GM12878 (cell line): ENCODE data around the gene RSF1. TPM values are rescaled to one million over a fixed set of nuclear protein-coding genes. Genes with fewer than 3 reads are reported as not detected.
"Not testable (repeated sequence)": the region's sequence is repeated elsewhere in the genome, so short reads cannot be mapped to it uniquely, and the experiment has no call there.

ENCODE experiments used
- ATAC-seq: fragments of 200-7000 bp; cut with Tn5 transposase; 3 replicates; pipeline ENCODE4 v1.9.1; 2020; ENCODE audit warnings: mild to moderate bottlenecking, moderate library complexity
- BruUV-seq: library from RNA; stranded (reverse); fragments of 400-500 nt; replicated peaks from 2 replicates; lab custom pipeline; 2021; lab: Mats Ljungman, UMichigan
- CTCF ChIA-PET: fragments of 300-600 bp; sonication (Branson Sonifier 250); formaldehyde crosslinking; extraction: SDS; loops from one replicate; lab custom pipeline; 2021; ENCODE audit warnings: inconsistent platforms; lab: Yijun Ruan, JAX
- POLR2A ChIA-PET: fragments of 350-600 bp; formaldehyde crosslinking; extraction: SDS; loops from one replicate; lab custom pipeline; 2021; ENCODE audit warnings: inconsistent platforms; lab: Charles Lee
- RAD21 ChIA-PET: fragments of 300-600 bp; sonication (Branson Sonifier 250); formaldehyde crosslinking; loops from one replicate; lab custom pipeline; 2023; ENCODE audit warnings: antibody characterized with exemption; ENCODE audit not compliant: unreplicated experiment; lab: Charles Lee
- SMC1A ChIA-PET: fragments of 300-600 bp; sonication (Branson Sonifier 250); formaldehyde crosslinking; loops from one replicate; lab custom pipeline; 2023; ENCODE audit not compliant: unreplicated experiment, uncharacterized antibody; lab: Charles Lee
- DNase-seq: peaks from one replicate; pipeline ENCODE4 v3.0.0-alpha.2; 2011; ENCODE audit warnings: low read depth, low spot score
- FAIRE-seq: peaks from 3 replicates; lab custom pipeline; 2011; peaks lifted over from hg19 to GRCh38; lab: Jason Lieb, UNC
- H2AFZ ChIP-seq: 2 replicates; pipeline ENCODE4 v1.6.0; 2011; ENCODE audit warnings: low read depth, low read length, control low read depth; ENCODE audit not compliant: control insufficient read depth
- H3K27ac ChIP-seq: 2 replicates; pipeline ENCODE4 v1.5.1; 2011; ENCODE audit warnings: control low read depth; ENCODE audit not compliant: control insufficient read depth, insufficient read depth
- H3K27me3 ChIP-seq, 2 experiments: replicated peaks in 1 of 2; 2 replicates each; pipeline versions ENCODE4 v1.6.0 to v1.6.1; 2011; ENCODE audit warnings: low read length in 1 of 2; ENCODE audit not compliant: control insufficient read depth in 2 of 2, insufficient read depth in 2 of 2
- H3K36me3 ChIP-seq, 2 experiments: 2 replicates each; pipeline ENCODE4 v1.5.1; 2011; ENCODE audit warnings: low read length in 1 of 2; ENCODE audit not compliant: control insufficient read depth in 2 of 2, insufficient read depth in 2 of 2
- H3K4me1 ChIP-seq: 2 replicates; pipeline ENCODE4 v1.6.1; 2011; ENCODE audit warnings: mild to moderate bottlenecking, low read length, moderate library complexity, mixed read lengths; ENCODE audit not compliant: control insufficient read depth, insufficient read depth
- H3K4me2 ChIP-seq: 2 replicates; pipeline ENCODE4 v1.6.0; 2011; ENCODE audit warnings: control low read depth; ENCODE audit not compliant: control insufficient read depth, insufficient read depth
- H3K4me3 ChIP-seq: fragments of 200-600 bp; sonication (generic); 2 replicates; pipeline ENCODE4 v1.5.1; 2016
- H3K79me2 ChIP-seq: 2 replicates; pipeline ENCODE4 v1.6.0; 2011; ENCODE audit warnings: low read length; ENCODE audit not compliant: control insufficient read depth, insufficient read depth
- H3K9ac ChIP-seq: 2 replicates; pipeline ENCODE4 v1.8.0; 2011; ENCODE audit warnings: low read length, control low read depth, mixed read lengths; ENCODE audit not compliant: control insufficient read depth, insufficient read depth
- H3K9me3 ChIP-seq: replicated peaks from 3 replicates; pipeline ENCODE4 v1.5.1; 2011; ENCODE audit warnings: mild to moderate bottlenecking, low read length; ENCODE audit not compliant: control insufficient read depth, insufficient read depth
- H4K20me1 ChIP-seq: 2 replicates; pipeline ENCODE4 v1.6.0; 2011; ENCODE audit not compliant: control insufficient read depth, insufficient read depth
- PKNOX1 ChIP-seq: fragments of 450-650 bp; IDR thresholded peaks from 2 replicates; pipeline ENCODE4 v1.6.1; 2016; ENCODE audit warnings: mild to moderate bottlenecking
- SMC3 ChIP-seq: IDR thresholded peaks from 2 replicates; pipeline ENCODE4 v1.6.1; 2011; ENCODE audit warnings: low read length, improper control_type of control experiment, borderline replicate concordance
- SREBF2 ChIP-seq: IDR thresholded peaks from 2 replicates; pipeline ENCODE4 v1.6.1; 2012; ENCODE audit warnings: mild to moderate bottlenecking, low read length
- STAT1 ChIP-seq: fragments of 450-650 bp; conservative IDR thresholded peaks from 2 replicates; pipeline ENCODE4 v1.6.1; 2014; ENCODE audit warnings: antibody characterized with exemption, mild to moderate bottlenecking
- WGBS: methylation state at CpG from one replicate; pipeline ENCODE4 v1.1.6; 2016; ENCODE audit warnings: low lambda C conversion rate; ENCODE audit not compliant: insufficient replicate concordance, insufficient coverage; ENCODE audit errors: missing lambda C conversion rate; 5-methylcytosine and 5-hydroxymethylcytosine counted together
- in situ Hi-C: fragments of 300-500 bp; cut with MboI; formaldehyde crosslinking; loops from 9 replicates; pipeline ENCODE4 v1.14.3; 2018; ENCODE audit warnings: mixed read lengths
- intact Hi-C: fragments of 100-400 bp; cut with micrococcal nuclease; formaldehyde crosslinking; loops from one replicate; pipeline ENCODE4 v1.14.2; 2022; ENCODE audit not compliant: unreplicated experiment
- polyA plus RNA-seq, 11 experiments: library from polyadenylated mRNA; depleted of rRNA in 4 of 11; unstranded in 6 of 11; stranded (reverse) in 5 of 11; fragments of >200 nt; fragmentation: Nextera tagmentation in 4 of 11; fragmentation: Illumina TruSeq in 1 of 11; extraction: Ambion mirVana in 4 of 11; extraction: Trizol in 1 of 11; gene quantifications; 1 replicate in 1 of 11; 2 replicates in 10 of 11; pipeline versions ENCODE4 v1.2.1 to v1.2.3, GENCODE V29; 2011 to 2016; ENCODE audit warnings: inconsistent platforms in 2 of 11, missing spikeins in 2 of 11, low read depth in 1 of 11
- total RNA-seq, 4 experiments: library from RNA; depleted of rRNA in 3 of 4; stranded (reverse); fragments of >200 nt in 3 of 4; fragmentation: Illumina TruSeq in 1 of 4; extraction: Trizol in 1 of 4; gene quantifications; 2 replicates each; pipeline versions ENCODE4 v1.2.1 to v1.2.3, GENCODE V29; 2013 to 2021

The RSF1 gene
- total and polyA plus RNA-seq, 10 of the 15 experiments (the other 5 are each of a cell fraction or from before 2014, with no cell fraction given) = 9.0 to 45.3 (median 30.0) TPM

GRCh38 chr11:77636731-77637344, 183.7 kb downstream of the RSF1 start:
- POLR2A ChIA-PET = no interaction called here
- H3K36me3 ChIP-seq = 0 out of 4 replicates have a peak, but pooled peaks cover 0 to 4% of the 10 kb centered on the region in 2 experiments
- intact Hi-C loops (loop anchor here (2.0 kb wide), 1 partner anchor 184 kb away; the partner anchor contains the start of genes AAMDC and RSF1), in situ Hi-C loops (no loop called here)
- H3K27me3 ChIP-seq = no peaks in the 10 kb centered on the region
- peaks cover 3% of the 10 kb centered on the region; the same call in 2 of the 3 replicates for H3K9me3 ChIP-seq
- DNase-seq (no peak), FAIRE-seq (no peak), ATAC-seq (peak; percentile 32)
- no peaks in the 10 kb centered on the region for H4K20me1 ChIP-seq
- no peak overlapping the region for H2AFZ ChIP-seq
- peak overlapping the region; percentile 88 for H3K27ac ChIP-seq
- BruUV-seq = TSS peak; percentile 85
- peak overlapping the region; percentile 90 for H3K4me3 ChIP-seq
- peaks cover 47% of the 10 kb centered on the region for H3K79me2 ChIP-seq
- peak overlapping the region; percentile 89 for H3K4me2 ChIP-seq
- peaks cover 7% of the 10 kb centered on the region for H3K4me1 ChIP-seq
- peak overlapping the region; percentile 86 for H3K9ac ChIP-seq
- CTCF ChIA-PET = no interaction called here
- 0% methylated on average over 14 of the region's 14 CpGs for WGBS
- RAD21 ChIA-PET = interaction anchor here (1.0 kb wide), 1 partner anchor 363 kb away, joined by 3 read pairs; no protein-coding TSS in a partner anchor
- SMC1A ChIA-PET = interaction anchor here (0.6 kb wide), 1 partner anchor 1183 kb away, joined by 3 read pairs; no protein-coding TSS in a partner anchor
- no peak for TF ChIP-seq SREBF2
- TF ChIP-seq PKNOX1 = peak; percentile 15; the same call in 1 of the 2 replicates
- TF ChIP-seq SMC3 = no peak
- 0 out of 2 replicates have a peak, but pooled peaks have one; percentile 40 for TF ChIP-seq STAT1

- intact Hi-C loops, H3K9me3 ChIP-seq, RAD21 ChIA-PET, H3K27ac ChIP-seq, H3K36me3 ChIP-seq, H3K4me3 ChIP-seq, ATAC-seq, H3K27me3 ChIP-seq, H4K20me1 ChIP-seq, FAIRE-seq, H3K9ac ChIP-seq, H2AFZ ChIP-seq, in situ Hi-C loops, BruUV-seq, DNase-seq, H3K4me2 ChIP-seq: not testable (repeated sequence)
- Histone ChIP-seq H3K79me2 (peaks cover 61% of the 10 kb centered on the region), H3K4me1 (peaks cover 12% of the 10 kb centered on the region)
- WGBS = 90% methylated on average over 5 of the region's 5 CpGs
- ChIA-PET SMC1A (interaction anchor here (0.9 kb wide), 1 partner anchor 361 kb away, joined by 3 read pairs; no protein-coding TSS in a partner anchor), POLR2A (interaction anchor here (0.6 kb wide), 1 partner anchor 27 kb away, joined by 5 read pairs; no protein-coding TSS in a partner anchor), CTCF (interaction anchor here (0.6 to 1.4 kb wide), 3 partner anchors 14 to 412 kb away, joined by 3 to 4 read pairs (median 3); no protein-coding TSS in a partner anchor)
Observed at GRCh38 chr11:77633926-77634325, 186.6 kb downstream of the RSF1 start.
